Measurements from ENCODE around the gene C6orf163. TPM values are rescaled to one million over a fixed set of nuclear protein-coding genes. Genes with fewer than 3 reads are reported as not detected.

The C6orf163 gene
- total and polyA plus RNA-seq, 2 of the 4 experiments (the other 2 are of a cell fraction): 0.55 to 0.90 TPM

DNA sequence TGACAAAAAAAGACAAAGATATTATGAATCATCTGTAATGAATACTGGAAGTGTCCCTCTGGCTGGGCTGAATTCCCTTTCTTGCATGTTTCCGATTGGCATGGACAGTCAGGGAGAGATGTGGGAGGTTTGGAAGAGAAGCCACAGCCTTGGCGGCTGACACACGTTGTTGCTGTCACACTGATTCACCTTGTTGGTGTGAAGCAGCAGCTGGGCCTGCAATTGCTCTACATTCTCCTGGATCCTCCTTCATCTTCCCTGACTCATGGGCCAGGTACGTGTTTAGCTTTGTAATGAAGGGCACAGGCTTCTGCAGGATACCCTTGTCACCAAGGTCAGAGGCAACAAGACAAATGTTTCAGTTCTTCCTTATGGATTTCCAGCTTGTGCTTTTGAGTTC lies 35.6 kb upstream of the C6orf163 start:
- peak; percentile 4 for DNase-seq

More for the DNA sequence above, 35.6 kb upstream of the C6orf163 start:
- Histone ChIP-seq H3K56ac (ENCODE audit: extremely low read depth, insufficient read depth, low read length) (no peak overlapping the region), H3K4me2 (ENCODE audit: low read depth, low read length) (no peak overlapping the region), H3K36me3 (ENCODE audit: control insufficient read depth, insufficient read depth, low read length) (no peaks in the 10 kb centered on the region), H3K18ac (ENCODE audit: low read depth, low read length) (no peak overlapping the region), H2BK5ac (ENCODE audit: low read depth, low read length, poor library complexity, severe bottlenecking) (no peak overlapping the region), H3K9me3 (ENCODE audit: control insufficient read depth, insufficient read depth, low read length) (no peaks in the 10 kb centered on the region), H2BK20ac (ENCODE audit: low read depth, low read length) (no peak overlapping the region), H2BK120ac (ENCODE audit: low read depth, low read length) (no peak overlapping the region), H3K27me3 (ENCODE audit: control insufficient read depth, insufficient read depth, low read length) (peaks cover 8% of the 10 kb centered on the region), H3K14ac (replicated peaks; ENCODE audit: low read depth, low read length) (no peak overlapping the region), H3K9me1 (ENCODE audit: insufficient read depth, low read length) (no peaks in the 10 kb centered on the region), H2AFZ (replicated peaks; ENCODE audit: low read length, poor library complexity) (no peak overlapping the region), H3K23ac (ENCODE audit: low read depth, low read length) (no peak overlapping the region), H4K5ac (ENCODE audit: low read depth, low read length) (no peak overlapping the region), H2BK15ac (ENCODE audit: low read depth, low read length) (no peak overlapping the region), H3K4ac (ENCODE audit: low read depth, low read length) (no peak overlapping the region), H4K91ac (ENCODE audit: insufficient read depth, low read depth, low read length) (no peak overlapping the region), H2AK5ac (ENCODE audit: low read depth, low read length) (no peak overlapping the region), H3K4me3 (ENCODE audit: insufficient read depth, low read depth, low read length) (no peak overlapping the region), H3K9ac (ENCODE audit: low read depth, low read length) (no peak overlapping the region), H3K27ac (ENCODE audit: insufficient read depth, low read length) (no peak overlapping the region), H4K8ac (ENCODE audit: low read depth in 2 of 2, low read length in 2 of 2) (no peak overlapping the region), H3K79me1 (ENCODE audit: low read depth in 1 of 2, low read length in 2 of 2) (no peaks in the 10 kb centered on the region), H2AK9ac (replicated peaks; ENCODE audit: low read depth, low read length, poor library complexity) (no peak overlapping the region), H3K4me1 (ENCODE audit: control insufficient read depth, insufficient read depth, low read length) (no peaks in the 10 kb centered on the region), H4K20me1 (ENCODE audit: insufficient read depth, low read length) (no peaks in the 10 kb centered on the region)
- ATAC-seq (ENCODE audit: low read depth): no peak
- ChIA-PET CTCF (interaction anchor here (0.5 kb wide), 1 partner anchor 34 kb away, joined by 3 read pairs; no protein-coding TSS in a partner anchor), POLR2A (ENCODE audit: unreplicated experiment) (no interaction called here)
- no peak for TF ChIP-seq RFX5 (IDR thresholded peaks at IDR 0.05; ENCODE audit: low read depth, low read length)
- TF ChIP-seq MAFK (IDR thresholded peaks at IDR 0.05; ENCODE audit: low read depth, low read length): no peak
- no peak for TF ChIP-seq MAZ (IDR thresholded peaks at IDR 0.05; ENCODE audit: borderline replicate concordance, low read depth, low read length)
- TF ChIP-seq MXI1 (IDR thresholded peaks at IDR 0.05; ENCODE audit: borderline replicate concordance, low read depth, low read length): no peak
- TF ChIP-seq, protein P1, sequence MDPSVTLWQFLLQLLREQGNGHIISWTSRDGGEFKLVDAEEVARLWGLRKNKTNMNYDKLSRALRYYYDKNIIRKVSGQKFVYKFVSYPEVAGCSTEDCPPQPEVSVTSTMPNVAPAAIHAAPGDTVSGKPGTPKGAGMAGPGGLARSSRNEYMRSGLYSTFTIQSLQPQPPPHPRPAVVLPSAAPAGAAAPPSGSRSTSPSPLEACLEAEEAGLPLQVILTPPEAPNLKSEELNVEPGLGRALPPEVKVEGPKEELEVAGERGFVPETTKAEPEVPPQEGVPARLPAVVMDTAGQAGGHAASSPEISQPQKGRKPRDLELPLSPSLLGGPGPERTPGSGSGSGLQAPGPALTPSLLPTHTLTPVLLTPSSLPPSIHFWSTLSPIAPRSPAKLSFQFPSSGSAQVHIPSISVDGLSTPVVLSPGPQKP (IDR thresholded peaks at IDR 0.05; ENCODE audit: borderline replicate concordance, low read depth, low read length): no peak
- no peak for TF ChIP-seq BHLHE40 (IDR thresholded peaks at IDR 0.05; ENCODE audit: low read depth, low read length)
- TF ChIP-seq NFE2L2 (IDR thresholded peaks at IDR 0.05; ENCODE audit: low read depth, low read length): no peak
- no peak for TF ChIP-seq SMC3 (IDR thresholded peaks at IDR 0.05; ENCODE audit: low read depth, low read length)
- TF ChIP-seq, protein P2, sequence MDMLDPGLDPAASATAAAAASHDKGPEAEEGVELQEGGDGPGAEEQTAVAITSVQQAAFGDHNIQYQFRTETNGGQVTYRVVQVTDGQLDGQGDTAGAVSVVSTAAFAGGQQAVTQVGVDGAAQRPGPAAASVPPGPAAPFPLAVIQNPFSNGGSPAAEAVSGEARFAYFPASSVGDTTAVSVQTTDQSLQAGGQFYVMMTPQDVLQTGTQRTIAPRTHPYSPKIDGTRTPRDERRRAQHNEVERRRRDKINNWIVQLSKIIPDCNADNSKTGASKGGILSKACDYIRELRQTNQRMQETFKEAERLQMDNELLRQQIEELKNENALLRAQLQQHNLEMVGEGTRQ (IDR thresholded peaks at IDR 0.05; ENCODE audit: low read depth, low read length): no peak
- TF ChIP-seq, protein P3, sequence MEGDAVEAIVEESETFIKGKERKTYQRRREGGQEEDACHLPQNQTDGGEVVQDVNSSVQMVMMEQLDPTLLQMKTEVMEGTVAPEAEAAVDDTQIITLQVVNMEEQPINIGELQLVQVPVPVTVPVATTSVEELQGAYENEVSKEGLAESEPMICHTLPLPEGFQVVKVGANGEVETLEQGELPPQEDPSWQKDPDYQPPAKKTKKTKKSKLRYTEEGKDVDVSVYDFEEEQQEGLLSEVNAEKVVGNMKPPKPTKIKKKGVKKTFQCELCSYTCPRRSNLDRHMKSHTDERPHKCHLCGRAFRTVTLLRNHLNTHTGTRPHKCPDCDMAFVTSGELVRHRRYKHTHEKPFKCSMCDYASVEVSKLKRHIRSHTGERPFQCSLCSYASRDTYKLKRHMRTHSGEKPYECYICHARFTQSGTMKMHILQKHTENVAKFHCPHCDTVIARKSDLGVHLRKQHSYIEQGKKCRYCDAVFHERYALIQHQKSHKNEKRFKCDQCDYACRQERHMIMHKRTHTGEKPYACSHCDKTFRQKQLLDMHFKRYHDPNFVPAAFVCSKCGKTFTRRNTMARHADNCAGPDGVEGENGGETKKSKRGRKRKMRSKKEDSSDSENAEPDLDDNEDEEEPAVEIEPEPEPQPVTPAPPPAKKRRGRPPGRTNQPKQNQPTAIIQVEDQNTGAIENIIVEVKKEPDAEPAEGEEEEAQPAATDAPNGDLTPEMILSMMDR (conservative IDR thresholded peaks at IDR 0.05; ENCODE audit: low read depth, low read length): no peak
- TF ChIP-seq FOS (IDR thresholded peaks at IDR 0.05; ENCODE audit: low read depth, low read length): no peak
- TF ChIP-seq RAD21 (IDR thresholded peaks at IDR 0.05; ENCODE audit: low read length): no peak
- no peak for TF ChIP-seq RCOR1 (IDR thresholded peaks at IDR 0.05; ENCODE audit: insufficient replicate concordance, low read length)
- no peak for TF ChIP-seq CHD1 (IDR thresholded peaks at IDR 0.05; ENCODE audit: low read depth, low read length)
- no peak for TF ChIP-seq CEBPB (IDR thresholded peaks at IDR 0.05; ENCODE audit: low read depth, low read length)
- no peak for TF ChIP-seq POLR2A (IDR thresholded peaks at IDR 0.05; ENCODE audit: low read depth, low read length)
- BruUV-seq (replicated peaks): no TSS peak
- intact Hi-C loops (cut with micrococcal nuclease): no loop called here
- in situ Hi-C loops (cut with MboI; ENCODE audit: low sequenced_read_pairs): no loop called here
- 40% methylated on average over 2 of the region's 4 CpGs; no CpG with 5 or more reads in 1 of the 2 experiments for WGBS, 2 experiments (ENCODE audit: extremely low coverage in 2 of 2, insufficient read length in 1 of 2)
- dilution Hi-C loops (cut with HindIII; ENCODE audit: low sequenced_read_pairs, unreplicated experiment): no loop called here

All from IMR-90 (cell line).